Spleen (tissue), 11 donors: Measurements from ENCODE around the gene COX4I1. TPM values are rescaled to one million over a fixed set of nuclear protein-coding genes. Genes with fewer than 3 reads are reported as not detected.

Experiments used
- DNase-seq: peaks from one replicate; pipeline ENCODE4 v3.0.0-alpha.2; 2020
- H3K27ac ChIP-seq, 8 donors: fragments of 200-600 bp; sonication (generic) in 7 of 8; 1 replicate in 4 of 8; 2 replicates in 4 of 8; pipeline versions ENCODE4 v1.5.0 to v1.8.0; 2016 to 2021; ENCODE audit warnings: inconsistent platforms in 4 of 8, mild to moderate bottlenecking in 4 of 8, moderate library complexity in 1 of 8
- H3K27me3 ChIP-seq, 7 donors: fragments of 200-600 bp; sonication (generic) in 6 of 7; replicated peaks in 1 of 7; 1 replicate in 4 of 7; 2 replicates in 3 of 7; pipeline versions ENCODE4 v1.5.0 to v1.8.0; 2016 to 2021; ENCODE audit warnings: inconsistent platforms in 3 of 7, mild to moderate bottlenecking in 1 of 7
- H3K36me3 ChIP-seq, 6 donors: fragments of 200-600 bp; sonication (generic) in 5 of 6; 1 replicate in 4 of 6; 2 replicates in 2 of 6; pipeline versions ENCODE4 v1.5.0 to v1.8.0; 2016 to 2021; ENCODE audit warnings: inconsistent platforms in 2 of 6
- H3K4me1 ChIP-seq, 6 donors: fragments of 200-600 bp; sonication (generic) in 5 of 6; 1 replicate in 3 of 6; 2 replicates in 3 of 6; pipeline versions ENCODE4 v1.5.0 to v1.8.0; 2016 to 2021; ENCODE audit warnings: inconsistent platforms in 3 of 6
- H3K4me3 ChIP-seq, 8 donors: fragments of 200-600 bp; sonication (generic) in 7 of 8; 1 replicate in 4 of 8; 2 replicates in 4 of 8; pipeline versions ENCODE4 v1.5.0 to v1.8.0; 2016 to 2021; ENCODE audit warnings: inconsistent platforms in 4 of 8, mild to moderate bottlenecking in 4 of 8, moderate library complexity in 2 of 8
- H3K9me3 ChIP-seq, 8 donors: fragments of 200-600 bp; sonication (generic) in 7 of 8; 1 replicate in 4 of 8; 2 replicates in 4 of 8; pipeline versions ENCODE4 v1.5.0 to v1.8.0; 2016 to 2021; ENCODE audit warnings: inconsistent platforms in 4 of 8
- POLR2A ChIP-seq, 3 donors: fragments of 450-650 bp; IDR thresholded peaks; one replicate each; pipeline ENCODE4 v1.5.1; 2017; ENCODE audit warnings: antibody characterized with exemption in 3 of 3, mild to moderate bottlenecking in 1 of 3
- POLR2AphosphoS5 ChIP-seq, 3 donors: sonication (generic); formaldehyde crosslinking; IDR thresholded peaks; one replicate each; pipeline ENCODE4 v1.5.1; 2017; ENCODE audit warnings: antibody characterized with exemption in 3 of 3
- WGBS, 5 donors: extraction: QIAGEN DNeasy Blood & Tissue Kit in 3 of 5; methylation state at CpG; one replicate each; pipeline versions ENCODE4 v1.1.5 to v1.1.7; 2013 to 2018; 5-methylcytosine and 5-hydroxymethylcytosine counted together
- intact Hi-C: fragments of 100-400 bp; cut with DNase I; formaldehyde crosslinking; loops from one replicate; pipeline ENCODE4 v1.15.0; 2023; ENCODE audit warnings: low total_unique reads
- polyA plus RNA-seq, 3 donors: library from polyadenylated mRNA; stranded (reverse); fragments of 200-250 nt; gene quantifications; one replicate each; pipeline ENCODE4 v1.2.1, GENCODE V29; 2013
- total RNA-seq, 7 donors: library from RNA; depleted of rRNA in 3 of 7; stranded (reverse); fragments of >200 nt in 3 of 7; fragmentation: NEBNext Ultra II Directional in 4 of 7; extraction: Animal tissue kit (Norgen Biotek cat#: 25700) in 4 of 7; gene quantifications; one replicate each; pipeline versions ENCODE4 v1.1.0 to v1.2.1, GENCODE V29; 2016 to 2021
- TF ChIP-seq, protein P1 (sequence below), 11 experiments: fragments of 200-600 bp in 7 of 11; fragments of 450-650 bp in 4 of 11; sonication (generic) in 4 of 11; IDR thresholded peaks in 8 of 11; conservative IDR thresholded peaks in 3 of 11; 1 replicate in 7 of 11; 2 replicates in 4 of 11; pipeline versions ENCODE4 v1.4.0 to v1.8.0; 2016 to 2021; ENCODE audit warnings: antibody characterized with exemption in 11 of 11, inconsistent platforms in 4 of 11, mild to moderate bottlenecking in 1 of 11
- donor health status: healthy with polysubstance abuse.
- donor health status: DM: no; HTN: no; CAD: no; lungs with moderate emphysema.
- donor health status: DM: no; HTN: no; CAD: no.
- donor health status: Bipolar disorder and iron deficiency.
- donor health status: healthy.
- donor health status: DM: no; HTN: no; CAD: no.
- donor health status: DM: yes; HTN: yes; CAD: no.

COX4I1 gene
- total and polyA plus RNA-seq, 10 donors, result 348 to 1,132 (median 450) TPM

GRCh38 chr16:85844786-85845185, 45.3 kb downstream of the COX4I1 start:
- no peak overlapping the region for H3K27ac ChIP-seq
- peaks cover 0 to 3% (median 0%) of the 10 kb centered on the region in 8 donors for H3K9me3 ChIP-seq
- H3K4me3 ChIP-seq, result no peak overlapping the region
- WGBS, 5 donors, result 18 to 32% (median 22%) methylated on average over 15 of the region's 15 CpGs
- DNase-seq, result no peak
- TF ChIP-seq, protein P1, sequence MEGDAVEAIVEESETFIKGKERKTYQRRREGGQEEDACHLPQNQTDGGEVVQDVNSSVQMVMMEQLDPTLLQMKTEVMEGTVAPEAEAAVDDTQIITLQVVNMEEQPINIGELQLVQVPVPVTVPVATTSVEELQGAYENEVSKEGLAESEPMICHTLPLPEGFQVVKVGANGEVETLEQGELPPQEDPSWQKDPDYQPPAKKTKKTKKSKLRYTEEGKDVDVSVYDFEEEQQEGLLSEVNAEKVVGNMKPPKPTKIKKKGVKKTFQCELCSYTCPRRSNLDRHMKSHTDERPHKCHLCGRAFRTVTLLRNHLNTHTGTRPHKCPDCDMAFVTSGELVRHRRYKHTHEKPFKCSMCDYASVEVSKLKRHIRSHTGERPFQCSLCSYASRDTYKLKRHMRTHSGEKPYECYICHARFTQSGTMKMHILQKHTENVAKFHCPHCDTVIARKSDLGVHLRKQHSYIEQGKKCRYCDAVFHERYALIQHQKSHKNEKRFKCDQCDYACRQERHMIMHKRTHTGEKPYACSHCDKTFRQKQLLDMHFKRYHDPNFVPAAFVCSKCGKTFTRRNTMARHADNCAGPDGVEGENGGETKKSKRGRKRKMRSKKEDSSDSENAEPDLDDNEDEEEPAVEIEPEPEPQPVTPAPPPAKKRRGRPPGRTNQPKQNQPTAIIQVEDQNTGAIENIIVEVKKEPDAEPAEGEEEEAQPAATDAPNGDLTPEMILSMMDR (IDR thresholded peaks at IDR 0.05 in 8 of 11, conservative IDR thresholded peaks at IDR 0.05 in 3 of 11), result no peak
- TF ChIP-seq POLR2A (IDR thresholded peaks at IDR 0.05) (no peak), POLR2AphosphoS5 (IDR thresholded peaks at IDR 0.05) (no peak)
- intact Hi-C loops, result no loop called here
- peaks cover 0 to 21% (median 8%) of the 10 kb centered on the region in 6 donors for H3K4me1 ChIP-seq
- no peaks in the 10 kb centered on the region for H3K36me3 ChIP-seq
- peaks cover 0 to 22% (median 0%) of the 10 kb centered on the region in 7 donors for H3K27me3 ChIP-seq

DNA sequence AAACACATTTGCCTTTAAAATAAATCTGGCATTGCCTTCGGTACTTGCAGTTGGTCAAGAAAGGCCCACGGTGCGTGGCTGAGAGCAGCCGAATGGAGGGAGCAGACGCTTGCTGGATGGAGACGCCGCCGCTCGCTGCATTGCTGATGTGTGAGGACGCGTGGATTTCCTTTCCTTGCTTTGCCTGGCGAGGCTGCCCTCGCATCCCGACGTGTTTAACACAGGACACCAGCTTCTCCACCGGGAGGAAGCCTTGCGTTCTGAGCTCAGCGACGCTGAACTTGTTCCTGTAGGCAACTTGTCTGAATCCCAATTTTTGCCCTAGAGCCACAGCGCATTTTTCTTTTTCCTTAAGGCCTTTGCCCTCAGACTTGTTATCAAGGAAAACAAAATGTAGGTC, 45.8 kb downstream of the COX4I1 start:
- DNase-seq, result no peak
- no peak overlapping the region for H3K27ac ChIP-seq

DNA sequence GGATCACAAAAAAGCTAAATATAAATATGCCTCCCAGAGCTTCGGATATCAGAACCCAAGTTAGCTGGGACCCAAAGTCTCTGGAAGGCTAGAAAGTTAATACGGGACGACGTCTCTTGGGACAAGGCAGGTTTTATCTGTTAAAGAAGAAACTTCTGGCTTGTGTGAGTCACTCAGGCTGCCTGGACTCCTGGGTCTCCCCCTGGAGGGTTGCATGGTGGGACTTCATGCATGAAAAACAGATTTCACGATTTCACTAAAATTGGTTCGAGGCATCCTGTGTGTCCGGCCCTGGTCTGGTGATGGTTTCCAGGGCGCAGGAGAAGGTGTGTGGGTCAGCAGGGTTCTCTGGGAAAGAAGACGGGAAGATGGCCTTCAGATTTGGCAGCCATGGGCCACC, 47.0 kb downstream of the COX4I1 start:
- no peak for DNase-seq
- TF ChIP-seq, protein P1 (IDR thresholded peaks at IDR 0.05 in 8 of 11, conservative IDR thresholded peaks at IDR 0.05 in 3 of 11), result no peak
- TF ChIP-seq POLR2AphosphoS5 (IDR thresholded peaks at IDR 0.05) (no peak), POLR2A (IDR thresholded peaks at IDR 0.05) (no peak)
- H3K4me1 ChIP-seq, result peaks cover 0 to 19% (median 8%) of the 10 kb centered on the region in 6 donors
- peaks cover 0 to 3% (median 0%) of the 10 kb centered on the region in 8 donors for H3K9me3 ChIP-seq
- H3K4me3 ChIP-seq, result no peak overlapping the region
- H3K27me3 ChIP-seq, result peaks cover 0 to 22% (median 0%) of the 10 kb centered on the region in 7 donors
- intact Hi-C loops, result no loop called here
- WGBS, 5 donors, result 79 to 87% (median 82%) methylated on average over 9 of the region's 9 CpGs
- no peak overlapping the region for H3K27ac ChIP-seq
- no peaks in the 10 kb centered on the region for H3K36me3 ChIP-seq

More for the DNA sequence above, 45.8 kb downstream of the COX4I1 start:
- WGBS, 5 donors, result 71 to 89% (median 81%) methylated on average over 20 of the region's 20 CpGs
- Histone ChIP-seq H3K36me3 (no peaks in the 10 kb centered on the region), H3K4me3 (no peak overlapping the region), H3K4me1 (peaks cover 0 to 19% (median 8%) of the 10 kb centered on the region in 6 donors), H3K9me3 (peaks cover 0 to 3% (median 0%) of the 10 kb centered on the region in 8 donors), H3K27me3 (peaks cover 0 to 22% (median 0%) of the 10 kb centered on the region in 7 donors)
- intact Hi-C loops, result no loop called here
- TF ChIP-seq POLR2AphosphoS5 (IDR thresholded peaks at IDR 0.05) (no peak), POLR2A (IDR thresholded peaks at IDR 0.05) (no peak)
- TF ChIP-seq, protein P1 (IDR thresholded peaks at IDR 0.05 in 8 of 11, conservative IDR thresholded peaks at IDR 0.05 in 3 of 11), result no peak

DNA sequence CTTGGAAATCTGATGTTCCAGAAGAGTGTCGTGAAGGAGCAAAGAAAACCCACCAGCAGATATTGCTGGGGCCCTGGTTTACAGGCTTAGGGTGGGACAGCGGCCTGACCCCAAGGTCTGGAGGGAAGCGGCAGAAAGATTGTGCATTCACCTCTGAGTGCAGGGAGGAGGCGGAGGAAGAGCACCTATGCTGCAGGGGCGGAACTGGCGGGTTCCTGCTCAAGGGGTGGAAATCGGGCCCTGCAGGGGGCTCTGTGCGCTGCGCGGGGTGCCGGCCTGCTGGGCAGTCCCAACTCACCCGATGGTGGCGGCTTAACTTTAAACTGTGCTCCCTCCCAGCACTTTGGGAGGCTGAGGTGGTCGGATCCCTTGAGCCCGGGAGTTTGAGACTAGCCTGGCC, 47.5 kb downstream of the COX4I1 start:
- peaks cover 0 to 22% (median 8%) of the 10 kb centered on the region in 6 donors for H3K4me1 ChIP-seq

More for the DNA sequence above, 47.5 kb downstream of the COX4I1 start:
- no peak for DNase-seq
- Histone ChIP-seq H3K27ac (no peak overlapping the region), H3K36me3 (no peaks in the 10 kb centered on the region), H3K27me3 (peaks cover 0 to 22% (median 0%) of the 10 kb centered on the region in 7 donors), H3K9me3 (peaks cover 0 to 3% (median 0%) of the 10 kb centered on the region in 8 donors), H3K4me3 (no peak overlapping the region)
- no peak for TF ChIP-seq POLR2A (IDR thresholded peaks at IDR 0.05)
- TF ChIP-seq, protein P1 (IDR thresholded peaks at IDR 0.05 in 8 of 11, conservative IDR thresholded peaks at IDR 0.05 in 3 of 11), result no peak
- no peak for TF ChIP-seq POLR2AphosphoS5 (IDR thresholded peaks at IDR 0.05)
- 79 to 88% (median 82%) methylated on average over 15 of the region's 15 CpGs for WGBS, 5 donors
- intact Hi-C loops, result no loop called here
